HEK293 (cell line): ENCODE measurements around the gene SOX18.

ENCODE experiments used
- CTCF ChIA-PET: fragments of 350-600 bp; formaldehyde crosslinking; extraction: SDS; loops from one replicate; lab custom pipeline; 2021; ENCODE audit warnings: antibody characterized with exemption; lab: Yijun Ruan, JAX
- POLR2A ChIA-PET: fragments of 300-600 bp; formaldehyde crosslinking; extraction: SDS; loops from one replicate; lab custom pipeline; 2020; ENCODE audit warnings: antibody characterized with exemption, inconsistent platforms; lab: Yijun Ruan, JAX
- H3K27ac ChIP-seq: fragments of 200-500 bp; sonication (Bioruptor generic); 2 replicates; pipeline ENCODE4 v1.5.1; 2014; ENCODE audit warnings: low read depth, low read length, control low read depth, inconsistent platforms; ENCODE audit errors: extremely low read depth
- H3K36me3 ChIP-seq, 2 experiments: fragments of 200-500 bp in 1 of 2; sonication (Bioruptor generic) in 1 of 2; 1 replicate in 1 of 2; 2 replicates in 1 of 2; pipeline ENCODE4 v1.5.1; 2014 to 2017; ENCODE audit warnings: inconsistent platforms in 2 of 2, low read length in 2 of 2; ENCODE audit not compliant: control insufficient read depth in 2 of 2, insufficient read depth in 1 of 2
- H3K4me1 ChIP-seq: fragments of 200-500 bp; sonication (Bioruptor generic); 2 replicates; pipeline ENCODE4 v1.5.1; 2014; ENCODE audit warnings: mild to moderate bottlenecking, low read length, inconsistent platforms; ENCODE audit not compliant: control insufficient read depth, insufficient read depth
- H3K4me3 ChIP-seq: 2 replicates; pipeline ENCODE4 v1.5.1; 2011; ENCODE audit warnings: low read depth, mild to moderate bottlenecking, control low read depth, low read length, moderate library complexity
- H3K9me3 ChIP-seq: fragments of 200-500 bp; sonication (Bioruptor generic); 2 replicates; pipeline ENCODE4 v1.5.1; 2014; ENCODE audit warnings: low read depth, low read length, inconsistent platforms; ENCODE audit not compliant: control insufficient read depth, insufficient read depth
- PRDM4 ChIP-seq: fragments of 450-650 bp; formaldehyde crosslinking; IDR thresholded peaks from 2 replicates; pipeline ENCODE4 v1.5.1; 2017; ENCODE audit warnings: missing biosample characterization, missing genetic modification characterization
- RBAK ChIP-seq: fragments of 450-650 bp; formaldehyde crosslinking; IDR thresholded peaks from 2 replicates; pipeline ENCODE4 v1.5.1; 2016; ENCODE audit warnings: missing biosample characterization, missing genetic modification characterization
- ZBTB20 ChIP-seq: fragments of 450-650 bp; formaldehyde crosslinking; IDR thresholded peaks from 2 replicates; pipeline ENCODE4 v1.5.1; 2016; ENCODE audit warnings: missing biosample characterization, missing genetic modification characterization
- ZBTB26 ChIP-seq: fragments of 450-650 bp; formaldehyde crosslinking; optimal IDR thresholded peaks from 2 replicates; pipeline ENCODE3; 2016; ENCODE audit warnings: missing biosample characterization, mild to moderate bottlenecking, missing genetic modification characterization
- ZBTB7A ChIP-seq: fragments of 450-650 bp; formaldehyde crosslinking; IDR thresholded peaks from 2 replicates; pipeline ENCODE4 v1.5.1; 2016; ENCODE audit warnings: low read depth, missing biosample characterization, missing genetic modification characterization
- ZBTB8A ChIP-seq: fragments of 450-650 bp; formaldehyde crosslinking; IDR thresholded peaks from 2 replicates; pipeline ENCODE4 v1.5.1; 2016; ENCODE audit warnings: missing biosample characterization, missing genetic modification characterization
- ZNF157 ChIP-seq: fragments of 450-650 bp; formaldehyde crosslinking; IDR thresholded peaks from 2 replicates; pipeline ENCODE4 v1.5.1; 2016; ENCODE audit warnings: missing biosample characterization, missing genetic modification characterization
- ZNF174 ChIP-seq: fragments of 450-650 bp; formaldehyde crosslinking; IDR thresholded peaks from 2 replicates; pipeline ENCODE4 v1.5.0; 2017; ENCODE audit warnings: missing biosample characterization, mild to moderate bottlenecking, missing genetic modification characterization
- ZNF248 ChIP-seq: fragments of 450-650 bp; formaldehyde crosslinking; IDR thresholded peaks from 2 replicates; pipeline ENCODE4 v1.5.1; 2017; ENCODE audit warnings: missing biosample characterization, missing genetic modification characterization
- ZNF274 ChIP-seq, 2 experiments: fragments of 200-500 bp in 1 of 2; fragments of 450-650 bp in 1 of 2; sonication (Bioruptor generic) in 1 of 2; formaldehyde crosslinking in 1 of 2; IDR thresholded peaks; 2 replicates each; pipeline versions ENCODE4 v1.5.1 to v1.6.1; 2014 to 2016; ENCODE audit warnings: borderline replicate concordance in 1 of 2, inconsistent platforms in 1 of 2, low read length in 1 of 2, missing biosample characterization in 1 of 2, missing genetic modification characterization in 1 of 2
- ZNF302 ChIP-seq: fragments of 450-650 bp; formaldehyde crosslinking; IDR thresholded peaks from 2 replicates; pipeline ENCODE4 v1.5.1; 2016; ENCODE audit warnings: missing biosample characterization, missing genetic modification characterization, low read depth
- ZNF335 ChIP-seq: fragments of 450-650 bp; formaldehyde crosslinking; conservative IDR thresholded peaks from 2 replicates; pipeline ENCODE4 v1.5.1; 2016; ENCODE audit warnings: missing biosample characterization, missing genetic modification characterization
- ZNF513 ChIP-seq: fragments of 450-650 bp; IDR thresholded peaks from 2 replicates; pipeline ENCODE4 v1.5.1; 2018; ENCODE audit warnings: missing biosample characterization, missing genetic modification characterization
- ZNF529 ChIP-seq: fragments of 450-650 bp; formaldehyde crosslinking; IDR thresholded peaks from 2 replicates; pipeline ENCODE4 v1.5.1; 2017; ENCODE audit warnings: missing genetic modification characterization, missing biosample characterization; ENCODE audit not compliant: insufficient replicate concordance
- ZNF530 ChIP-seq: fragments of 450-650 bp; formaldehyde crosslinking; IDR thresholded peaks from 2 replicates; pipeline ENCODE4 v1.5.1; 2016; ENCODE audit warnings: low read depth, missing biosample characterization, missing genetic modification characterization
- ZNF585B ChIP-seq: fragments of 450-650 bp; formaldehyde crosslinking; IDR thresholded peaks from 2 replicates; pipeline ENCODE4 v1.5.1; 2016; ENCODE audit warnings: missing biosample characterization, missing genetic modification characterization
- ZNF707 ChIP-seq: fragments of 450-650 bp; formaldehyde crosslinking; IDR thresholded peaks from 2 replicates; pipeline ENCODE4 v1.5.1; 2016; ENCODE audit warnings: missing biosample characterization, missing genetic modification characterization

SOX18 gene

GRCh38 chr20:64049060-64049877 is at the start of gene SOX18:
Gene SOX18, minus strand, starts transcription at chr20:64049639. Its CDS starts 123 bp downstream, at chr20:64049516.
- TF ChIP-seq ZBTB8A: peak; percentile 44; the same call in 1 of the 2 replicates
- no peak for TF ChIP-seq RBAK
- TF ChIP-seq ZBTB26 (tag by site-specific recombination): peak; percentile 31
- Histone ChIP-seq H3K9me3 (no peaks in the 10 kb centered on the region), H3K36me3 (peaks cover 0 to 5% of the 10 kb centered on the region in 2 experiments; a peak in 1 of 3 replicates), H3K4me1 (peaks cover 6% of the 10 kb centered on the region), H3K4me3 (peak within 1 kb of the TSS; percentile 36), H3K27ac (peak within 1 kb of the TSS; percentile 24; the same call in 1 of the 2 replicates)
- CTCF ChIA-PET: interaction anchor here (1.3 kb wide), 1 partner anchor 10 kb away, joined by 7 read pairs; no protein-coding TSS in a partner anchor
- POLR2A ChIA-PET: interaction anchor here (0.9 to 1.4 kb wide), 2 partner anchors 10 kb away, joined by 3 to 4 read pairs; no protein-coding TSS in a partner anchor

- Histone ChIP-seq H3K4me1 (no peaks in the 10 kb centered on the region), H3K9me3 (no peaks in the 10 kb centered on the region), H3K27ac (no peak overlapping the region), H3K4me3 (no peak overlapping the region), H3K36me3 (no peaks in the 10 kb centered on the region)
- CTCF ChIA-PET: no interaction called here
- POLR2A ChIA-PET: interaction anchor here (1.0 kb wide), 1 partner anchor 19 kb away, joined by 3 read pairs; the partner anchor contains the start of gene OPRL1
- TF ChIP-seq ZNF157 (tag by site-specific recombination): no peak
- TF ChIP-seq ZBTB20 (tag by site-specific recombination): no peak
- TF ChIP-seq ZNF529 (tag by site-specific recombination): no peak
- no peak for TF ChIP-seq ZNF248 (tag by site-specific recombination)
- TF ChIP-seq ZBTB7A (tag by site-specific recombination): no peak
- TF ChIP-seq ZNF335 (tag by site-specific recombination): no peak
- TF ChIP-seq ZNF174 (tag by site-specific recombination): no peak
- no peak for TF ChIP-seq ZNF585B (tag by site-specific recombination)
- TF ChIP-seq ZNF302 (tag by site-specific recombination): no peak
- TF ChIP-seq ZNF707 (tag by site-specific recombination): no peak
- TF ChIP-seq ZNF530 (tag by site-specific recombination): no peak
- TF ChIP-seq ZNF274 (IDR thresholded peaks at IDR 0.05; ENCODE audit: low read length): no peak
- TF ChIP-seq ZNF274 (tag by site-specific recombination; IDR thresholded peaks at IDR 0.05; ENCODE audit: borderline replicate concordance): no peak
These were observed 49.1 kb upstream of the SOX18 start for GRCh38 chr20:64098471-64099013.

- H3K4me1 ChIP-seq: no peaks in the 10 kb centered on the region
- no peaks in the 10 kb centered on the region for H3K9me3 ChIP-seq
- POLR2A ChIA-PET: no interaction called here
- no peaks in the 10 kb centered on the region for H3K36me3 ChIP-seq
- no peak for TF ChIP-seq PRDM4 (tag by site-specific recombination)
- peak; percentile 89 for TF ChIP-seq ZNF513 (tag by site-specific recombination)
- no peak overlapping the region for H3K27ac ChIP-seq
- CTCF ChIA-PET: no interaction called here
- H3K4me3 ChIP-seq: no peak overlapping the region
These were observed 47.1 kb upstream of the SOX18 start for GRCh38 chr20:64096535-64096934.
